ENCODE results near the gene PANK3. TPM values are rescaled to one million over a fixed set of nuclear protein-coding genes. Genes with fewer than 3 reads are reported as not detected.
"Not testable (repeated sequence)": the region's sequence is repeated elsewhere in the genome, so short reads cannot be mapped to it uniquely, and the experiment has no call there.

The PANK3 gene
- total RNA-seq, 1 donor from 2014 or later: 57.7 TPM

DNA sequence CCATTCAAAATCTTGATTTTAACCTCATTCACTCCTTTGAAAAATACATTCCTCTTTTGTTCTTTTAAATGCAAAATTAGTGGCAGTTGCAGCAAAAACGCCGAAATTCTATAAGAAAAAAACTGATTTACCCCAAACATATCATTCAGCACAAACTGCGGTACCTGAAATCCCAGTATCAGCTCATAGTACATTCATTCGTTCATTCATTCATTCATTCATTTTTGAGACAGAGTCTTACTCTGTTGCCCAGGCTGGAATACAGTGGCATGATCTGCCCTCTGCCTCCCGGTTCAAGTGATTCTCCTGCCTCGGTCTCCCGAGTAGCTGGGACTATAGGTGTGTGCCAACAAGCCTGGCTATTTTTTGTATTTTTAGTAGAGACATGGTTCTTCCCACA, 29.6 kb downstream of the PANK3 start:
- no peak for ATAC-seq

DNA sequence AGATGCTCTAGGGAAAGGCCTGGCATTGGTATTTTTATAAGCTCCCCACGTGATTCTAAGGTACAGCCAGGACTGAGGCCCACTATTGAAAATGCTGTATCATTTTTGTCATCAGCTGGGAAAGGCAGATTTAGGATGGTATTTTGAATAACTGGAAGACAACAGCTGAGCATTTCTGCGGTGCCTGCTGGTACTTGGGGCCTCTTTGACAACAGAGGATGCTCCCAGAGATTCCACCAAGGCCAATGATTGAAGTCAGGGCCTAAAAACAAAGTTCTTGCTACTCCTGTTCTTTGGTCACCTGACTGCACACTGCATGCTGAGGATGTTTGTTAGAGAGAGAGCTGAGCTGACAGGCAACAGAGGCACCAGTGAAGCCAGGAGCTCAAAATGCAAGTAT, 42.0 kb downstream of the PANK3 start:
- ATAC-seq: no peak

DNA sequence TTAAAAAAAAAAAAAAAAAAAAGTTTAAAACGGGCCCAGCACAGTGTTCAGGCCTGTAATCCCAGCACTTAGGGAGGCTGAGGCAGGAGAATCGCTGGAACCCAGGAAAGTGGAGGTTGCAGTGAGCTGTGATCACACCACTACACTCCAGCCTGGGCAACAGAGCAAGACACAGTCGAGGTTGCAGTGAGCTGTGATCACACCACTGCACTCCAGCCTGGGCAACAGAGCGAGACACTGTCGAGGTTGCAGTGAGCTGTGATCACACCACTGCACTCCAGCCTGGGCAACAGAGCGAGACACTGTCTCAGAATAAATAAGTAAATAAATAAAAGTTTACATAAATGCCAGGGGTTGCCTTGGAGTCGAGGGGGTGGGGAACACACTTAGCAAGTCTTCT, 44.8 kb downstream of the PANK3 start:
- not testable (repeated sequence) for ATAC-seq

DNA sequence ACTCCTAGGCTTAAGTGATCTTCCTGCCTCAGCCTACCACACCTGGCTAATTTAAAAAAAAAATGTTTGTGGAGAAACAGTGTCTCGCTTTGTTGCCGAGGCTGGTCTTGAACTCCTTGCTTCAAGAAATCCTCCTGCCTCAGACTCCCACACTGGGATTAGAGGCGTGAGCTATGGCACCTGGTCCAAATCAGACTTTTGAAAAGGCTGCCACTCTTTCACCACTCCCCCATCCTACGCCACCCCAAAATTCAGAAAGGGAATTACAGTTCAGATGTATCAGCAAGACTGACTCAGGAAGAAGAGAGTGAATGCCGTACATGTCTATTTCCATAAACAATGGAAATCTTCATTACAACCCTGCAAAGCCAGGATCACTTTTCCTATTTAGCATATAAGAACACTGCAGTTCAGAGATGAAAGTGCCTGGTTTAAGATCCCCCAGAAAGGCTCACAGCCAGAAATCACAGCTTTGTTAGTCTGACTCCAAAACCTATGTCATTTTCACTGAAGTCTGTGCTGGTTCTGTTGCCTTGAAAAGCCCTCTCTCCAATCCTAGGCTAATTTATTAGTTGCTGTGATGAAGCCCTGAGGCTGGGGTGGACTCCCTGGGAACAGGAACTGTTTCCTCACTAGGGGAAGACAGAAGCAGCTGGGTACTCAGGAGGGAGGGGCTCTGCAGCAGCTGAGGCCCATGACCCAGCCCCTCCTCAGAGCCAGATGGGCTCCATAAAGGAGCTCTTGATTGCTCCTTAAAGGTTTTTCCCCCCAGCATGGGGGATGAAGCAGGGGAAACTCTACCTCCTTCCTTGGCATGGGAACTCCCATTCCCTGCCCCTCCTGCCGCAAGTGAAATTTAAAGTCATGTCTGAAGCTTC, 46.9 kb downstream of the PANK3 start:
- no peak for ATAC-seq

DNA sequence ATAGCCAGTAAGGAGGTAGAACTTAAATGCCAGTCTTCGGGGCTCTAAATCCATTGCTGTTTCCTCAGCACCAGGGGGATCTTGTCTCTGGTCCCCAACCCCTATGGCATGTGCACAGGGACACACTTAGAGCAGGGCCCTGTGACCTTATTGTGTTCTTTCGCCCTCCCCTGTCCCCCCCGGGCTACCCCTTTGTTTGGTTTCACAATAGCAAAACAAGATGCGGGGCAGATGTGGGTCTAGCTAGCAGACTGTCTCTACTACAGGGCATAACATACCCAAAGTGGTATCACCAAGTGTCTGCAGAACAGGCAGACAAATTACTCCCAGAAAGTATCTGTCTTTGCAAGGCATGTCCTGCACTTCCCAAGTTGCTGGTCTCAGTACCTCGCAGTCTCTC, 48.0 kb downstream of the PANK3 start:
- ATAC-seq: no peak

DNA sequence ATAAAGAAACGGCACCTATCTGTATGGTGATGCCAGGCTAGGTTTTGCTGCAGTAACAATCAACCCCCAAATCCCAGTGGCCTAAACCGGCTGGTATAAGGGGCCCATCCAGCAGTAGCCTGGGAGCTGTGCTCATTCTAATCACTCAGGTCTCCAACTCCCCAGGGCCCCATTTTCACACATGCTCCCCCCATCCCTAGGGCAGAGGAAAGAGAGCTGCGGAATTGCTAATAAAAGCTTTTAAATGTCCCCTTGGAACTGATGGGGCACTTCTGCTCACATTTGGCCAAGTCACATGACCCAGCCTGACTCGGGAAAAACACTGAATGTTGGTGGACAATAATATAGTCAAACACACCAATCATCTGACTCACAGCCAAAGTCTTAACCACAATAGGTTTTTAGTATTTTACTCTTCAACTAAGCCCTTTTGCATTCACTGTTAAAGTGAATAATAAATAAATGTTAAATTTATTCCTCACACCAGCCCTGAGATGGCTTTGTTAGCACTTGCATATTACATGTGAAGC, 48.5 kb downstream of the PANK3 start:
- ATAC-seq: no peak

DNA sequence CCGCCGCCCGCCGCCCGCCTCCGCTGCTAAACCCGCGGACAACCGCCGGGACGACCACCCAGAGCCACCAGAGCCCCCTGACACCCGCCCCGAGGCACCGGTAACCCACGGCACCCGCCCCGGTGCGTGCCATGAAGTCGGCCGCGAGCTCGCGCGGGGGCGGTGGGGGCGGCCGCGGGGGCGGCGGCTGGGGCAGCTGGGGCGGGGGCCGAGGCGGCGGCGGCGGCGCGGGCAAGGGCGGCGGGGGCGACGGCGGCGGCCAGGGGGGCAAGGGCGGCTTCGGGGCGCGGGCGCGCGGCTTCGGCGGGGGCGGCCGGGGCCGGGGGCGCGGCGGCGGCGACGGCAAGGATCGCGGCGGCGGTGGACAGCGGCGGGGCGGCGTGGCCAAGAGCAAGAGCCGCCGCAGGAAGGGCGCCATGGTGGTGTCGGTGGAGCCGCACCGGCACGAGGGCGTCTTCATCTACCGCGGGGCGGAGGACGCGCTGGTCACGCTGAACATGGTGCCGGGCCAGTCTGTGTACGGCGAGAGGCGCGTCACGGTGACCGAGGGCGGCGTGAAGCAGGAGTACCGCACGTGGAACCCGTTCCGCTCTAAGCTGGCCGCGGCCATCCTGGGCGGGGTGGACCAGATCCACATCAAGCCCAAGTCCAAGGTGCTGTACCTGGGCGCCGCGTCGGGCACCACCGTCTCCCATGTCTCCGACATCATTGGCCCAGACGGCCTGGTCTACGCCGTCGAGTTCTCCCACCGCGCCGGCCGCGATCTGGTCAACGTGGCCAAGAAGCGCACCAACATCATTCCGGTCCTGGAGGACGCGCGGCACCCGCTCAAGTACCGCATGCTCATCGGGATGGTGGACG, 49.6 kb downstream of the PANK3 start:
- ATAC-seq: no peak

DNA sequence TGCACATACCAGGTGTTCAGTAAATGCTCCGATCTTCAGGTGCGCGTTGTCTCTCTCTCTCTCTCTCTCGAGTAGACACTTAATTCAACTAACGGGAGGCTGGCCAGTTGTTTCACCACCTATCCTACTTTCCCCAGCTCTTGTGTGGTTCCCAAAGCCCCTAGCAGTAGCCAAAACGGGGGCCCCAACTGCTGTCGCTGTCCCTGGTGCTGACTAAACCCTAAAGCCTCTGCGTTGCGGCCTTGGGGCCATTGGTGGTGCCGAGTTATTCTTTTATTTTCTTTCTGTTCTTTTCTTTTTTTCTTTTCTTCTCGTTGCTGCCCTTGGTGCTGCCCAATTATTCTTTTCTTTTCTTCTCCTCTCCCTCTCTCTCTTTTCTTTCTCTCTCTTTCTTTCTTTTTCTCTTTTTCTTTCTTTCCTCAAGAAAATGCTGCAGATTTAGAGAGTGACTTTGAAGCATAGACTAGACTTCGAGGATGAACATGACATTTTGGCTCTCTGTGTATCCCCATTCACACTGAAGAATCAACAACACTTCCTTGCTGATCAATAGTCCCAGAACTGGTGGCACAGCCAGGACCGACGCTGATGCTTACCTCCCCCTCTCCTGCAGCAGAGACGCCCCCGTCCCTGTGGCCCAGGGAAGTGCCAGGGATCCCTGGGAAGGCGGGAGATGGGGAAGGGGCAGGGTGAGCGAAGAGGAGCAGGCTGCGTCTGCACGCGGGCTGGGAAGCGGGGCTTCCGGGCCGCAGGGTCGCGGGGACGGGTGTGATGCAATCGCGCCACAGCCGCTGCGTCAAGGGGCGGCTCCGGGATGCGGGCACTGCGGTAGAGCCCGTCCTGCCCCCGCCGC, 50.4 kb downstream of the PANK3 start, which contains the start of gene FBLL1:
FBLL1 (plus strand) TSS at position 785 of the 853 bp plus-strand sequence. CDS start 200 bp downstream, outside the sequence.
- peak; percentile 24 for ATAC-seq

DNA sequence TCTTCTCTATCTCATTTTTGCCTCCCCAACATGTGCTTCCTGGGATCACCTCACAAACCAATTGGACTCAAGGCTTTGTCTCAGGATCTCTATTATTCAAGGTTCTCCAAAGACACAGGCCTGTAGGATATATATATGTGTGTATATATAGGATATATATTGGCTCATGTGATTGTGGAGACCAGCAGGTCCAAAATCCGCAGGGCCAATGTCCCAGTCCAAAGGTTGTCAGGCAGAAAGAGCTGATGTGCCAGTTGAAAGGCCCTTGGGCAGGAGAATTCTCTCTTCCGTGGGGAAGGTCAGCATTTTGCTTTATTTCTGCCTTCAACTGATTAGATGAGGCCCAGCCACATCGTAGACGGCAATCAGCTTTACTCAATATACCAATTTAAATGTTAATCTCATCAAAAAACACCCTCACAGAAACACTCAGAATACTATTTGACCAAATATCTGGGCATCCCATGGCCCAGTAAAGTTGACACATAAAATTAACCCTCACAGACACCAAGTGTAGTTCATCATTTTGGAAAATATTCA, 51.3 kb downstream of the PANK3 start:
- no peak for ATAC-seq

DNA sequence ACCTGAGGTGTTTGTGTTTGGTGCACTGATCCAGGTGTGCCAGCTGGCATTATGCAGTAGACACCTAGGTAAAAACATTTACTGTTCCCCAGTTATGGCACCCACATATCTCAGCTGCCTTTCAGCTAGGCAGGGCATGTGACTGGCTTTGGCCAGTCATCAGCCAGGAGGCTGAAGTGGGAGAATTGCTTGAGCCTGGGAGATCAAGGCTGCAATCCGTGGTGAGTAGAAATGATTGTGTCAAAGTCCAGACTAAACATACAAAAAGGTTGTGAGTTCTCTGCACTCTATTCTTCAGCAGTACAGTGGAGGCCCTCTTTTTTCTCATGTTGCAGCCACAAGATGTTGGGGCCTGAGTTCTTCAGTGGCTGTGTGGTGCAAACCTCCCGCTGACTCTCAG, 53.3 kb downstream of the PANK3 start:
- ATAC-seq: no peak

DNA sequence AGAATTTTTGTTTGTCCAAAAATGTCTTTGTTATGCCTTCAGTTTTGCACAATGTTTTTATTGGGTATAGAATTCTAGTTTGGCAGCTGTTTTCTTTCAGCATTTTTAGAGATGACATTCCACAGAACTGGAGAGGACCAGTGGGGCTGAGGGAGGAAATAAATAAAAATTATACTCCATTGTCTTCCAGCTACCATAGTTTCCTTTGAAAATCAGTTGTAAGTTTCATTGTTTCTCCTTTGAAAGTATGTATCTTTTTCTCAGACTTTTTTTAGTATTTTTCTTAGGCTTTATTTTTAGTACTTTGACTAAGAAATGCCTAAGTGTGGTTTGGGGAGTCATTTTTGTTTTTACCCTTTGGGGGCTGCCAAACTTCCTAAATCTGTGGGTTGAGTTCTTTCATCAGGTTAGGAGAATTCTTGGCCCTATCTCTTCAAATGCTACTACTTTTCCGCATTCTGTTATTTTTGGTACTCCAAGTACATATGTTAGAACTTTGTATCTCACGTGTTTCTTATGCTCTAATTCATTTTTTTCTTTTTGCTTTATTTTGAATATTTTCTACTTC, 65.2 kb downstream of the PANK3 start:
- ATAC-seq: no peak

DNA sequence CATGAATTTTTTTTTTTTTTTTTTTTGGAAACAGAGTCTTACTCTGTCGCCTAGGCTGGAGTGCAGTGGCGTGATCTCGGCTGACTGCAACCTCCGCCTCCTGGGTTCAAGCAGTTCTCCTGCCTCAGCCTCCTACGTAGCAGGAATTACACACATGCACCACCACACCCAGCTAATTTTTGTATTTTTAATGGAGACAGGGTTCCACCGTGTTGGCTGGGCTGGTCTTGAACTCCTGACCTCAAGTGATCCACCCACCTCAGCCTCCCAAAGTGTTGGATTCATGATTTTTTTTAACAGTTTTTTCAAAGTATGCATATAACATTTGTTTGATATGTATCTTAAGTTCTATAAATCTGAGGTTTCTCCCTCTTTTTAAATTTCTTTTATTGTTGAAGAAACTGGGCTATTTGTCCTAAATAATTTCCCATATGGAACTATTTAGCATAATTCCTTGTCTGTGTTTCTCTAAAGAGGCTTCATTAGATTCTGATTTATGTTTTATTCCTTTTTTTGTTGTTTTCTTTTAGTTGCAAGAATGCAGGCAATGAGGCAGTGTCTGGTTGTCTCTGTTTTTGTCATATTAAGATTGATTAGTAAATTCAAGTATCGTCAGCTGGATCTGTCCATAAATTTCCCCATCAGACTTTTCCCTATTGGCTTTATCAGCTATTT, 76.5 kb downstream of the PANK3 start:
- ATAC-seq: no peak

Other genes with a start within 250 kb of the PANK3 start
- 73.4 TPM for gene RARS1, start 92.9 kb downstream of the PANK3 start, total RNA-seq
- not detected for gene FBLL1, start 50.1 kb downstream of the PANK3 start, total RNA-seq